Activated T-helper 9 cell treated with anti-CD3 and anti-CD28 coated beads, Interleukin-2, amount 50 U/mL, for 16 hours (primary cell): ENCODE measurements around the gene GRIP2.

Experiments used
- DNase-seq: peaks from one replicate; pipeline ENCODE4 v3.0.0-alpha.2; 2020; ENCODE audit warnings: low read depth

GRIP2 gene

DNA sequence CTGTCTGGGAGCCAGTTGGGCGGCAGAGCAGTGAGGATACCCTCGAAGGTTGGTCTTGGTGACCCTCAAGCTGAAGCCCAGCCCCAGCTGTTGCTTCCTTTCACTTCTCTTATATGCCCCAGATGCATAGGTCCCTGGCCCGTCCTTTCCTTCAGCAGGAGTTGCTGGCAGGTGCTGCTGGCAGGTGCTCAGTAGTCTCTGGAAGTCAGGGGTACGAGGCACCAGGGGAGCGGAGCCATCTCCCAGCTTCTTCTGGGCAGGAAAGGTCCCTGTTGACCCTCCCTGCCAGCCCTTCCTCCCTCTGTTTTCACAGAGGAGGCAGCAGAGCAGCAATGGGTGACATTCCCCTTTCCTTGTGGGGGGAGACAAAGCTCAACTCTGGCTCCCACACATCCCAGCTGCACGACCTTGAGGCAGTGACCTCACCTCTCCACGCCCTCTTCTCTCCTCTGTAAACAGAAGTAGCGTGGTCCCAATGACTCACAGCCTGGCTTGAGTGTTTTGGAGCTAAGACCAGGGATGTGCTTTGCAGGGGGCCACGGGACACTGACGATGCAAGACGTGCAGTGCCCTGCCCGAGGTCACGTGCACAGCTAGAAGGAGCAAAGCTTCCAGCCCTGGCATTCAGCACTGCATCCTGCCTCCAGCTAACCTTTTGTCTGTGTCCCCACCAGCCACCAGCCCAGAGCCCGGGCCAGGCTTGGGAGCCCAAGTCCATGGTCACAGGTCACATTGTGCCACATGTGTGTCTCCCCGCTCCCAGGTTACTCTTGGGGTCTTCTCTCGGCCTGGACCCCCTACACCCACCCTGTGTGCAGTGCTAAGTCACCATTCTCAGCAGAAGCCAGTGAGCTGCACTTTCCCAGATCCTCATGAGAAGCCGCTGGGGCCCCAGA lies 88.0 kb downstream of the GRIP2 start:
- no peak for DNase-seq

DNA sequence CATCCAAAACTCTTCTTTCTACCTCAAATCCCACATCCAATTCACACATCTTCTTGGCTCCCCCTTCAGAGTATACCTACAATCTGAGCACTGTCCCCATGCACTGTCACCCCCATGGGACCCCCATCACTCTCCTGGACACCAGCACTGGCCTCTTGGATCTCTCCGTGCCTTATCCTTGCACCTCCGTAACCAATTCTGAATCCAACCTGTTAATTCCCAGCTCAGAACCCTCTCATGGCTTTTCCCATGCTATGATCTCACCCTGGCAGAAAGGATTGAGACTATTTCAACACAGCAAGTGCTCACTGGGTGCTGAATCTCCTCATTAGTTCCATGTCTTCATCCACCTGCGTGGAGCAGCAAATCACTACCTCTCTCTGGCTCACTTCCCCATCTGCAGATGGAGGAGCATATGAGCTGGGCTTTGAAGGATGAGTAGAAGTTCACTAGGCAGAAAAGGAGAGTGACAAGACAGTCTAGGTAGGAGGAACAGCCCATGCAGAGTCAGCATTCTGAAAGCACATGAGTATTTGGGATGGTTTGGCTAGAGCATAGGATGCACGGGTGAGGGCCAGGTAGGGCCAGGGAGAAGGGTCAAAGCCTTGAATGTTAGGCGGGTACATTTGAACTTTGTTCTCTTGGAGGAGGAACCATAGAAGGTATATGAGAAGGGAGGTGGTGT lies 89.1 kb downstream of the GRIP2 start:
- DNase-seq: no peak

DNA sequence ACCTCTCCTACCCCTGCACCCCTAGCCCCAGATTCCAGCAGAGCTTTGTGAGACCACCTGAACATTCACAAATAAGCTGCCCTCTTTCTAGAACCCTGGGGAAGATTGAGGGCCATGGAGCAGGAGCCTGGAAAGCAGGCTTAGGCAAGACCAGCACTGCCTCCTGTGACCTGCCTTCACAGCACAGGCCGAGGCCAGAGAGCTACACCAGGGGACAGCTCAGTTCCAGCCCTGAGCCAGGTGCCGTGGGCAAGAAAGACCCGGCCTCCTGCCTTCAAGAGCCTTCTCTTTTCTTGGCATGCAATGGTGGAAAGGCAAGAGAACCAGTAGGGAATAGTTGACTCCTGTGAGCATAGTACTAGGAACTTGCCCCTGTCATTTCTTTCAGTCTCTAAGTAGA lies 89.6 kb downstream of the GRIP2 start:
- DNase-seq: no peak

DNA sequence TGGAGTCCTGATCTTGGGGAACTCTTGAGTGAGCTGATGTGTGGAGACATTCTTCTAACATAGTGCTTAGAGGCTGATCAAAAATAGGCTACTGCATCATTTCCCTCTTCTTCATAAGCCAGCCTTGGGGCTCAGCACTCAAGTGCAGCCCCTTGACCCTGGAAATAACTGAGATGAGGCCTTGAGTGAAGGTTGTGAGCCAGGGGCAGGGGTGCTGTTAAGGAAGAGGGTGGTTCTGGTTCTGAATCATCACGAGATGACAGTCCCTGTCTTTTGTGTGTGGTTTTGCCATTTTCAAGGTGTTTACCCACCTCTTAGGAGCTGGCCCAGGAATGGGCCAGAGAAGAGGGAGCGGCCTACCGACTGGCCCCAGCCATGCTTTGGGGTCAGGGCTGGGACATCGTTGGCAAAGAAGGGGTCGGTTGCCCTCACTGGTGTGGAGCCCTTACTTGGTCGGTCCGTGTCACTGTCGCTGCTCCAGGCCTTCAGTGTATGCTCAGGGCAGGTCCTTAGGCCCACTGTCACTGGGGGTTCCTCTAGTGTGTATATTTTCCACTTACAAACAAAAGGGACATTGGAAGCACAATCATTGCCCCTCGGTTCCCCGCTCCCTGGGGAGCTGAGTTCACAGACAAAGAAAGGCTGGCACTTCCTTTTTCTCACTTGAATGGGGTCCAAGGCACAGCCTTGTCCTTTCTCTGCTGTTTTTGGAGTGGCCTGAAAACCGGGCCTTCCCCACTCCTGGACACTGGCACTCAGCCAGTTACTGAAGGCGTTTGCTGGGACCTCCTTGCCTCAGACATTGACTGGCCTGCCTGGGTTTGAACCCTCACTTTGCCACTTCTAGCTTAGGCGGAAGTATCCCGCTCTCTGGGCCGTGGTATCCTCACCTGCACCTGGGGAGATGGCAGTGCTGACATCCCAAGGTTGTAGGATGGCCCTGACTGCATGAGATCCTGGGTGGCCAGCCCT lies 91.1 kb downstream of the GRIP2 start:
- no peak for DNase-seq

DNA sequence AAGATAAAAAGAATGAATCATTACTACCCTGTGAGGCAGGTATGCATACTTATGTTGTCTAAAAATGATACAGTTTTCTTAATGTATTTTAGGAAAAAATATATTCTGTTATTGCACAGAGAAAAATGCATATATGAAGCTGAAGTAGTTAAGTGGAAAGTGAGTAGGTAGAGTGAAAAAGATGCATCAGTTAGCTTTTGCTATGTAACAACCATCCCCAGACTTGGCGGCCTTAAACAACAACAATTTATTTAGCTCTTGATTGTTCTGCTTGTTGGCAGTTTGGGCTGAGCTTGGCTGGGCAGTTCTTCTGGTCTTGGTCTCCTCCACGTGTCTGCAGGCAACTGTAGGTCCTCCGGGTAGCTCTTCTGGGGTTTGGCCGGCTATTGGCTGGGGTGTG lies 92.1 kb downstream of the GRIP2 start:
- no peak for DNase-seq

DNA sequence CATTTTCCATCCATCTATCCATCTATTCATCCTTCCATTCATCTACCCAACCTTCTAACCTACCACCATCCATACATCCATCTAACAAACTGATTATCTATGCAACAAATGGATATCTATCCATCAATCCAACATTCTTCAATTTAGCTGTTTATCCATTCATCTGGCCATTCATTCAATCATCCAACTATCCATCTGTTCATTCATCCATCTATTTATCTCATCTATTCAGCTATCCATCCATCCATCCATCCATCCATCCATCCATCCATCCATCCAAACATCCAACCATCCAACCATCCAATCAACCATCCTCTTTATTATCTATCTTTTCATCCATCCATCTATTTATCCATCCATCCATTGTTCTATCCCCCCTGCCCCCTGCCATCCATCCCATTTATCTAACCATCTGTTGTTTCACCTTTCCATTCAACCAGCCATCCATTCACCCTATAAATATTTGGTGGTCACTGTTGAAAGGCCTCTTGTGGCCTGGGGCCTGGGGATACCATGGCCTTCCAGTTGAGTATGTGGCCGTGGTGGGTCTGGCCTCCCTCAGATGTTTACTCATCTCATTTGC lies 93.1 kb downstream of the GRIP2 start:
- no peak for DNase-seq

DNA sequence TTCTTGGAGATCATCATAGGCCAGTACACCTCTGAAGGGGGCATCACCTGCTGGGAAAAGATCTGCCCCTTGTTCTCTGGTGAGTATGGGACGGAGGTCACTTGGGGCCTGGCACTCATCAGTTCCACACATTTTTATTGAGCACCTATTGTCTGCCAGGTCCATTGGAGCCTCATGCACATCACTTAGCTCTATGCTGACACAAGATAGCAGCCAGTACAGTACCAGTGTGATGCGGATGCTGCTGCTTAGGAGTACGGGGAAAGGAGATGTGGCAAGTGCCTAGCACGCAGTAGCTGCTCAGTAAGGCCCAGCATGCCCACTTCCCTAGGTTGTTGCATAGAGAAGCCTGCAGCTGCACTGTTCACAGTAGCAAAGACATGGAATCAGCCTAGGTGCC lies 94.4 kb downstream of the GRIP2 start:
- DNase-seq: no peak

DNA sequence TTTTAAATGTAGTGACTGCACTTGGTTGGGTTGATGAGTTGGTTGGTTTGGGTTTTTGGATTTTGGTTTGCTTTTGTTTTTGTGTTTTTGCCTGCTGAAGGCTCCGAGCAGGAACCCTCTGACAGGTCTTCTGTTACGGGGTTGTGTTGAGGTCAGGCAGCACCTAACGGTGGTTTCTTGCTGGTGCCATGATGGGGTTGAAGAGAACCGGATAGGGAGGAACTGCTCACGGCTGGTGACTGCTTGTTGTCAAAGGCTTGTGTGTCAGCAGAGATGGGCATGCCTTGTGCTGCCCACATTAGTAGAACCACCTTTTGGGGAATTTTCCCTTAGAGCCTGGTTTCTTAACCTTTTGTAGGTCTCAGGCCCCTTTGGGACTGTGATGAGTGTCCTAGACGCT lies 95.8 kb downstream of the GRIP2 start:
- no peak for DNase-seq

DNA sequence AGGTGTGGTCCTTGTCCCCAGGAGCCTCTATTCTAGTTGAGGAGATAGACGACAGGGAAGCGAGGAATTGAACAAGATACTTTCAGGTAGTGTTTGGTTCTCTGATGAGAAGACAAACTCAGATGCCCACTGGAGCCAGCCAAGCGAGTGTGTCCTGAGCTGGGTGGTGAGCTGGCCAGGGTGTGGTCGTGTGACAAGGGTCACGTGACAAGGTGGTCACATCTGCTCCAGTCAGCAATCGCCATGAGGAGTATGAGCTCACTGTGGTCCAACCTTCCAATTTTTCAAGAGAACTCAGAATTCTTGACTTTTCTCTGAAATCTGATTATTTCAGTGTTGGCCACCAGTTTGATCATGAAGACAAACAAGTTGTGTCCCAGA lies 98.2 kb downstream of the GRIP2 start:
- no peak for DNase-seq

DNA sequence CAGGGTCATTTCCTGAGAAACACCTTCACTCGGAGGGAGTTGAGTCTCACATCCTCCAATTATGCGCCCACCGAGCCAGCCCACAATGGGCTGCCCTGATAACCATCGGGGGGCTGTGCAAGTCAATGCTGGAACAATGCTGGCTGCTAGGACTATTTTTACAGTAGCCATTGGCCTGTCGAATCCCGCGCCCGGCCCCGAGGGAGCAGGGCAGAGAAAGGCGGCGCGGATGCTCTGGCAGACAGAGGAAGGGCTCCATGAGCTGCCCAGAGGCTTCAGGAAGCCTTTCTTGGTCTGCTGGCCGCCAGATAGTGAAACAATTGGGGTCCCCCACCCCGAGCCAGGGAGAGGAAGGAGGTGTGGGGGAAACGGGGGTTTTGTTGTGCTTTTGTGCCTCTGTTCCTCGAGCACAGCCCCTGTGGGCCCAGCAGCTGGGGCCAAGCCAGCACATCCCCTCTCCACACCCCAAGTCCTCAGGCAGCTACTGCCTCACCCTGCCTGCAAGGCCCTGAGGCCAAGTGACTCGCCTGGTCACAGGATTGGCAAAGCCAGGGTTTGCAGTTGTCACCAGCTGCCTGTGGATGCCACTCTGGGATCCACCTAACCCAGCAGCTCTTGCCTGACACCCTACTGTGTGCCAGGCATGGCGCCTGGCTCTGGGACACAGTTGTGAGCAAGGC lies 98.8 kb downstream of the GRIP2 start:
- no peak for DNase-seq

DNA sequence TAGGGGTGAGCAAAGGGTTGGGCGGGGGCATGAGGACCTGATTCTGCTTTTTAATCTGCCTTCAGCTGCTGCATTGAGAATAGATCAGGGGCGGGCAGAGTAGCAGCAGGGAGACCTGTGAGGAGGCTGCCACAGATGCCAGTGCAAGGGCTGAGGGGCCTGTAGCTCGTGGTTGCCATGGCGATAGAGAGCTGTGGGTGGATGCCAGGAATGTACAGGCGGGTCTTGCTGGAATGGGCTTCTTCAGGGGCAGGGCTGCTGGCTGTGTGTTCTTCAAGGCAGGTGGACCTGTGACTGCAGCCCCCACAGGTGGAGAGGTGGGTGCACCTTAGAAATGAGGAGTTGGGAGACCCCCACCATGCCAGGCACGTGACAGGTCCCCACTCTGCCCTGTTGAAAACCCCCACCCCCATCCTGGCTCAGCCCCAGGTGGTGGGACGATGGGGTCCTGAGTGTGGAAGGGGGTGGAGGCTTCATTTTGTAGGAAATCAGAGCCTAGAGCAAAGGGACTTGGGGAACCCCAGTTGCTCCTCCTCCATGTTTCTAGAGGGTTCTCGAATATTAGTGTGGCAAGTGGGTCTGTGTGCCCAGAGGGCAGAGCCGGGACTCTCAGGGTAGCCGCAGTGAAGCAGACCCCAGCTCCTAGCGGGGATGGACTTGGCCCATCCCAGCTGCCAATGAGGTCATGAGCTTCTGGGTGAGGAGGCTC lies 99.5 kb downstream of the GRIP2 start:
- DNase-seq: no peak

DNA sequence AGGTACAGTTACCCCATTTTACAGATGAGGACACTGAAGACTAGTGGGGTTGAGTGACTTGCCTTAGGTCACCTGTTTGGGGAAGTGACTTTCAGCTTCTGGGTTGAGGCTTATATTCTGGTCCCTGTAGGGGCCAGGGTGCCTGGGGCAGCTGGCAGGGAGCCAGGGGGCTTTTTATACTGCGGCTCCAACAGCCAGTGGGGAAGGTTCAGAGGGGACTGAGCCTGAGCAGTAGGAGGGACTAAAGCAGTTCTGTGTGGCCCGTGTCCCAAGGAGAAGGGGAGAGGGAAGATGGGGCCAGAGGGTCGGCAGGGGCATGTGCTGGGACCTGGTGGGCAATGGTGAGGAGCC lies 100.0 kb downstream of the GRIP2 start:
- no peak for DNase-seq

DNA sequence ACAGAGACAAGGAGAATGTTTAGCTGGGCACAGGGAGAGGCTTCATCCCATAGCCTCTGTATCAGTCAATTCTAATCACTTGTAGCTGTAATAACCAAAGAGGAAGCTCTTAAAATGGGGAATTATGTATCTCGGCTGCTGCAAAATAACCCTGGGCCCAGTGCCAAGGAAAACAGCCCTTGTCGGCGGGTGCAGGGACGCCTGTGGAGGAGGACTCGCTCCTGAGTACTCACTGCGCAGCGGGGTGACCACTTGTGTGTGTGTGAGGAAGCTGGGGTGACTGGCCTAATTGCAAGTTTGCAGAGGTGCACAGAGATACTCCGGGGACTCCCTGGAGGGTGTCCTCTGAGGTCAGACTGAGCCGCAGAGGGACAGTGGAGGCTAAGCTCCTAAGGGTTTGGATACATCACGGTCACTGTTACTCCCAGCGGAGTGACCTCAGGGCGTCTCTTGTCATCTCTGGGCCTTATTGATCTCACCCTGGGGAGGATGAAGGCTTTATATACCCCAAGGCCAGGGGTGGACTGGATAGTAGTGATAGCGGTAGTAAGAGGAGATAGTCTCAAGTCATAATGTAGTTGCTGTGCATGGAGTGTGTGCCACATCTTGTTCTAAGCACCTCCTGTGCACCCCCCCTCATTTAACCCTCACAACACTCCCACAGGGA lies 100.5 kb downstream of the GRIP2 start:
- no peak for DNase-seq
